Upper lobe of left lung (tissue), 4 donors: ENCODE results near the gene PLXNA4.

Experiments used
- CTCF ChIP-seq, 6 experiments: fragments of 450-650 bp in 4 of 6; fragments of 200-600 bp in 2 of 6; sonication (generic) in 2 of 6; IDR thresholded peaks; one replicate each; pipeline ENCODE4 v1.5.1; 2016 to 2019; ENCODE audit warnings: antibody characterized with exemption in 6 of 6
- EP300 ChIP-seq, 4 donors: sonication (generic); formaldehyde crosslinking; IDR thresholded peaks; one replicate each; pipeline ENCODE4 v1.5.1; 2017; ENCODE audit warnings: antibody characterized with exemption in 4 of 4, control low read depth in 2 of 4
- POLR2A ChIP-seq, 4 donors: fragments of 450-650 bp; IDR thresholded peaks; one replicate each; pipeline ENCODE4 v1.5.1; 2016 to 2017; ENCODE audit warnings: antibody characterized with exemption in 4 of 4, mild to moderate bottlenecking in 2 of 4
- POLR2AphosphoS5 ChIP-seq, 2 donors: sonication (generic); formaldehyde crosslinking; IDR thresholded peaks; one replicate each; pipeline ENCODE4 v1.5.1; 2017; ENCODE audit warnings: antibody characterized with exemption in 2 of 2

GRCh38 chr7:132422502-132423111 lies 153.7 kb downstream of the PLXNA4 start:
- no peak for TF ChIP-seq CTCF (IDR thresholded peaks at IDR 0.05)
- no peak for TF ChIP-seq POLR2A (IDR thresholded peaks at IDR 0.05)
- no peak for TF ChIP-seq EP300 (IDR thresholded peaks at IDR 0.05)
- no peak for TF ChIP-seq POLR2AphosphoS5 (IDR thresholded peaks at IDR 0.05)
